Stimulated activated CD8-positive, alpha-beta memory T cell treated with anti-CD3 and anti-CD28 coated beads, Interleukin-4, amount 100 ng/mL, for 48 hours (primary cell): Measurements from ENCODE around the gene CSF1.
"Not testable (repeated sequence)": the region's sequence is repeated elsewhere in the genome, so short reads cannot be mapped to it uniquely, and the experiment has no call there.

Source experiments
- DNase-seq: peaks from one replicate; pipeline ENCODE4 v3.0.0-alpha.2; 2020

The CSF1 gene

DNA sequence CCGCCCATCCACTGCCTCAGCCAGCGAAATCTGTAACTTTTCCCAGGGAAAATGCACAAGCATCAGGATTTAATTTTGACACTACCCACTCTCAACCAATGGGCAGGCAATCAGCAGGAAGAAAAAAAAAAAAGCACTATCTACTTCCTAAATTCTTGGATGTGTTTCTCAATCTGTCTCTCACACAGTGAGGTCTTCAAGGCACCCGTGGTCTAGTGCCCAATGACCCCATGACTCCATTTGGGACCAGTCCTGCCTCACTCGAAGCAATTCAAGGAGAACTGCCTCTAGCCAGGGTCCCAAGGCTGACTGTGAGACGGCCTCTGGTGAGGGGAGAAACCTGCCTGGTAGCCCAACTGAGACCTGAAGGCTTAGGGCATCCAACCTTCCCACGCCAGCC lies 35.9 kb downstream of the CSF1 start:
- no peak for DNase-seq

DNA sequence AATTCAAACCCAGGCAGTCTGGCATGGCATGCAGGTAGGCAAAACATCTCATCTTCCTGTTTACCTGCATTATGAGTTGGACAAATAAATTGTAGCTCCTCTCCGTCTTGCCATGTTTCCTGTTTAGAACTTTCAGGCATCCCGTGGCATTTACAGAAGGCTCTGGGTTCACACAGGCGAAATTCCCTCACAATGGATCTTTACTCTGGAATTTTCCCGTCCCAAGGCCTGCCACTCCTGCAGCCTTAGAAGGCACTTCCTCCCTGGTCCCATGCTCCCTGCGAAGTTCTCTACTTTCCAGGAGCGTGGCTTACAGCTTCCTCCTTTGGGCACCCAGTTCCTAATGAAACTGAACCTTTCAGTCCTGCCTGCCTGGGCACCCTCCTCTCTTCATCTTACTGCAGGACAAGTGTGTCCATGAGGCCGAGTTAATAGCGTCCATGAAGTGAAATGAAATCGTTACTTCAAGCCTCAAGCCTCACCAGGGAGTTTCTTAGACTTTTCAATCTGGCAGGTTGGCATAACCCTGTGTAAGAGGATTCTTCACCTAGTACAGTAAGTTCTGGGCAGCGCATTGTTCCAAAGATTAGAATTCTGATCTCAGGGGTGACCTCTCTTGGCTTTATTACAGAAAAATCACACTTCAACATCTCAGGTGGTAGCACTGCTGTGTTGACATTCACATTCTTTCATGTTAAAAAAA lies 37.1 kb downstream of the CSF1 start:
- no peak for DNase-seq

DNA sequence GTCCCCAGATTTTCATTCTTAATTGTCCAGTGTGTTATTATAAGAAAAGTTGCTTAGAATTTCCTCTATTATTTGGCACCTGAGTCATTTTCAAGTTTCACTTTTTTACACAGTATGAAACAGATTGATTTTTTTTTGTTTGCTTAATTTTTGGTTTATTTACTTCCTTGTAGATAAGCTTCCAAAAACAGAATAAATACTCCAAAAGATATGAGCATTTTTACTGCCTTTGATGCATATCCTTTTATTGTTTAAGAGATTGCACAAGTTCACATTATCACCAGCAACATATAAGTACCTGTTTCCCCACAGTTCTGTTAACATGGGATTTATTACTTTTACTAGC lies 37.6 kb downstream of the CSF1 start:
- DNase-seq: no peak

DNA sequence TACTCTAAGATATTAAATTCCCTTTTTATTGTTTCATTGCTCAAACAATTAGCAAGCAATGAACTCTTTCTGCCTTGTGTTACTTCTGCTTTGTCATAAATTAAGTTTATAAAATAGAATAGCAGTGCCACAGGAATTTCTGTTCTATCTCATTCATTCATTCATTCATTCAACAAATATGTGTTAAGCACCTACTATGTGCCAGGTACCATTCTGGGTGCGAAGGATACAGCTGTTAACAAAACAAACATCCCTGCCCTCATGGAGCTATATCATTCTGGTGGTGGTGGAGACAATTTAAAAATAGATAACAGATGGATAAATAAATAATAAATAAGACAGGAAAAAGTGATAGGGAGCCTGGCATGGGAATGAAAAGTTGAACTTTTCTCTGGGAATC lies 39.4 kb downstream of the CSF1 start:
- DNase-seq: no peak

DNA sequence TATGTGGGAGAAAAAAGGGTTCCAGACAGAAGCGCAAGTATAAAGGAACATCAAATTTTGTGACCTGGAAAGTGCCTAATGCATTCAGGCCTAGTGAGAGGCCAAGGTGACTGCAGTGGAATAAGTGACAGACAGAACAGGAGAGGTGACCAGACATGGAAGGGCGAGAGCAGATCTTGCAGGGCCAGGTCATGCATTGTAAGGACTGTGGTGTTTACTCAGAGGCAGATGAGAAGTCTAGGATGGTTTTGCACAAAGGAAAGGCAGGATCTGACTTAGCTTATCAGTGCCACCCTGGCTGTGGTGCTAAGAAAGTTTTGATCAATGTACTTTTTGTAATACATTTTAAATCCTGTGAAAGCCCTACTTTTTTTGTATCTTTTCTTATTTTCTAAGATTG lies 39.9 kb downstream of the CSF1 start:
- no peak for DNase-seq

DNA sequence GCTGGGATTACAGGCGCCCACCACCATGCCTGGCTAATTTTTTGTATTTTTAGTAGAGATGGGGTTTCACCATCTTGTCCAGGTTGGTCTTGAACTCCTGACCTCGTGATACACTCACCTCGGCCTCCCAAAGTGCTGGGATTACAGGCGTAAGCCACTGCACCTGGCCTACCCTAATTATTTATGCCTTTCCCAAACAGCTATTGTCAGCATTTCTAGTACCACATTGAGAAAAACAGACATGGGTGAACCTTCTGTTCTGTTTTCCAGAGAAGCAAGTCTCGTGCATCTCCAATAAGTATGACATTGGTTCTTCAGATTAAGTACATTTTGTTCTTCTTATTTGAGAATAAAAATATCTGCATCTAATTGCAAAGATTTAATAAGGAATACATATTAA lies 40.9 kb downstream of the CSF1 start:
- DNase-seq: not testable (repeated sequence)

DNA sequence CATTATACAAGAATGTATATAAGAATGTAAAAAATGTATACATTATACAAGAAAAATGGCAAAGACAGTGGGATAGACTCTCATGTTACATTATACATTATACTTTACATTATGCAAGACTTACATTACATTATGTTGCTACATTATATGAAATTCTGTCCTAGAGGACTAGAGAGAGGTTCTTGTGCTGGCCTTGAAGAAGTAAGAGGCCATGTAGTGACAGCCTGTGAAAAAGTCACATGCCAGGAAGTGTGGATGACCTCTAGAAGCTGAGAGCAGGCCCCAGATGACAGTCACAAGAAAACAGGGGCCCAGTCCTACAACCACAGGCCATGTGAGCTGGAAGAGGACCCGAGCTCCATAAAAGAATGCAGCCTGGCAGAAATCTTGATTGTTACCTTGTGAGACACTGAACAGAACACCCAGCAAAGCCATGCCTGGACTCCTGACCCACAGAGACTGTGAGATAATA lies 43.4 kb downstream of the CSF1 start:
- DNase-seq: no peak

DNA sequence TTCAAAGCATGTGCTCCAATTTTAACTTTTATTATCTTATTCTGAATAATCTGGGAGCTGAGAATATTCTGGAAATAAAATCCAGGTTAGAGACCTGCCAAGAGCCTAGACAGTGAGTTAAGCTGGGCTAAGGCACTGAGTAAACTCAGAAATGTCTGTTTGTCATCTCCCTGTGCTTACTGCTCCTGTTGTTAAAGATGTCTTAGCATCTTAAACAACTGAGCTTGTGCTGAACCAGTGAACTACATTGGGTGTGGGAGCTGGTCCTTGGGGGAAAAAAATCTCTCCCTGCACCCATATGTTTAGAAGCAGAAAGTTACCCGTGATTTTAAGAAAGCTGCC lies 49.0 kb downstream of the CSF1 start:
- no peak for DNase-seq

DNA sequence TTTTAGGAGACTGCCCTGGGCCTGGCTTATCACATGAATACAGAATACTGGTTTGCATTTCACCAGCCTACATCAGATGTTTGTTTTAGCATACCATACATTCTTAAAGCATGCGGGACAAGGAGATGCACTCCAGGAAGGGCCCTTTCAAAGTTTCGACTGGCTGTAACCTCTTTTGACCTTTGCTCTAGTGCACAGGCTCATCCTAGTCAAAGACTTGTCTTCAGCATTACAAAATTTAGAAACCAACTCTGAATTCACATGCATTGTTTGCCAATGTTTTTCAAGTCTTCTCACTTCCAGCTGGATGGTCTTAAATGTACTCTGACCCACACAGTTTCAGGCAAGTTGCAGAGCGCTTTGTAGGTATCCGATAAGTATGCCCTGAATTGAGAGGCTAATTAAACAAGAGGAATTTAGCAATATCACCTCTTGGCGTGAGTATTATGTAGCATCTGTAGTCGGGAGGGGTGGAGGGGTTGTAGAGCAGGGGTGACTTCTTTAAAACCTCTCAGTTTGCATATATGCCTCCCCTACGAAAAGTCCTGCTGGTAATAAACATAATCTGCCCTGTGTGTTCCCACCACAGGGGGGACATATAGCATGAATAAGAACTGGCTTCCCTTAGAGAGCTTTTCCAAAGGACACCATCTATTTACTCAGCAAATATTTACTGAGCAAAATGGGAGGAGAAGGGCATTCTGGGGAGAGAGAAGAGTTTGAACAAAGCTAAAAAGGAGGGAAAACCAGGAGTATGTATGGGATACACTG lies 49.5 kb downstream of the CSF1 start:
- no peak for DNase-seq

DNA sequence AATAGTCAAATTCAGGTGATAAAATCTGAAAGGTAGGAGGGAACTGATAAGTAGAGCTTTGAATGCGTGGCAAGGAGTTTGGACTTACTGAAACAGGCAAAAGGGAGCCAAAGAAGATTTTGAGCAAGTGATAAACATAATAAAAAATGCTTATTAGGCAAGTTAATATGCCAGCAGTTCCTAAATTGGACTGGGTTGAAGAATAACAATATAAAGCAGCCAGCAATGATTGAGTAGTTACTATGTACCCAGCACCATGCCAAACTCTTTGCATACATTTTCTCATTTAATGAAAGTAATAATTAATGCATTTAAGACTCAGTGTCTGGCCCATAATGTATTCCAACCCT lies 50.1 kb downstream of the CSF1 start:
- DNase-seq: no peak

DNA sequence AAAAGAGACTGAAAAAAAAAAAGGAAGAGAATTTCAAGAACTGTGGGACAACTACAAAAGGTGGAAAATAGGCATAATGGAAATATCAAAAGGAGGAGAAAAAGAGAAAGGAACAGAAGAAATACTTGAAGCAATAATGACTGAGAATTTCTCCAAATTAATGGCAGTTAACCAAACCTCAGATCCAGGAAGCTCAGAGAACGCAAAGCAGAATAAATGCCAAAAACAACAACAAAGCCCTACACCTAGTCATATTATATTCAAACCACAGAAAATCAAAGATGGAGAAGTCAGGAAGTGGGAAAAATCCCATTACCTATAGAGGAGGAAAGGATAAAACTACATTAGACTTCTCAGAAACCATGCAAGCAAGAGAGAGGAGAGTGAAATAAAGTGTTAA lies 53.2 kb downstream of the CSF1 start:
- no peak for DNase-seq

DNA sequence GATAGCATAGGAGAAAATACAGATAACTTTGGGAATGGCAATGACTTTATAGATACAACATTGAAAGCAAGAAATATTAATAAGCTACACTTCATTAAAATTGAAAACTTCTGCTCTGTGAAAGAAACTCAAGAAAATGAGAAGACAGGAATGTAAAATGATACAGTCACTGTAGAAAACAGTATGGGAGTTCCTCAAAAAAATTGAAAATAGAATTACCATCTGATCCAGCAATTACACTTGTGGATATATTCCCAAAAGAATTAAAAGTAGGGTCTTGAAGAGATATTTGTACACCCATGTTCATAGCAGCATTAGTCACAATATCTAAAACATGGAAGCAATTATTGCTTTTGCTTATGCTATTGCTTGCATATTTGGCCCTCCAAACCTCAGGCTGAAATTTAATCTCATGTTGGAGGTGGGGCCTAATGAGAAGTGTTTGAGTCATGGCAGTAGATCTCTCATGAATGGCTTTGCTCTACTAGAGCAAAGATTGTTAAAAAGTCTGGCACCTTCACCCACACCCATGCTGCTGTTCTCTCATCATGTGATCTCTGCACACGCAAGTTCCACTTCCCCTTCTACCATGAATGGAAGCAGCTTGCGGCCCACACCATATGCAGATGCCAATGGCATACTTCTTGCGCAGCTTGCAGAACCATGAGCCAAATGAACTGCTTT lies 58.6 kb downstream of the CSF1 start:
- no peak for DNase-seq

DNA sequence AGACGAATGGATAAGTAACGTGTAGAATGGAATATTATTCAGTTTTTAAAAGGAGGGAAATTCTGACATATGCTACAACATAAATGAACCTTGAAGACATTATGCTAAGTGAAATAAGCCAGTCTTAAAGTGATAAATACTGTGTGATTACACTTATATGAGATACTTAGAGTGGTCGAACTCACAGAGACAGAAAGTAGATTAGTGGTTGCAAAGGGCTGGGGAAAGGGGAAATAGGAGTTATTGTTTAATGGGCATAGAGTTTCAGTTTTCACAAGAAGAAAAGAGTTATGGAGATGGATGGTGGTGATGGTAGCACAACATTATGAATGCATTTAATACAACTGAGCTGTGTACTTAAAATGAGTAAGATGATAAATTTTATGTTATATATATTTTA lies 59.3 kb downstream of the CSF1 start:
- DNase-seq: no peak

DNA sequence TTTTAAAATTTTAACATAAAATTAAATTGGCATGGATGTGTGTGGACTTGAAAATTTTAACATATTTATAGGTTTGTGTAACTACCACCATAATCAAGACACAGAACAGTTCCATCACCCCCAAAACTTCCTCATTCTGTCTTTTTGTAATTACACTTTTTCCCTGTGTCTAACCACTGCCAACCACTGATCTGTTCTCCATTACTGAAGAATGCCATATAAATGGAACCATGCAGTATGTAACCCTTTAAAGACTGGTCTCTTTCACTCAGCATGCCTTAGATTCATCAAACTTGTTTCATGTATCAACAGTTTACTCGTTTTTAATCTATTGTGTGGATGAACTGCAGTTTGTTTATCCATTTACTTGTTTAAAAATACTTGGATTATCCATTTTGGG lies 60.9 kb downstream of the CSF1 start:
- no peak for DNase-seq

DNA sequence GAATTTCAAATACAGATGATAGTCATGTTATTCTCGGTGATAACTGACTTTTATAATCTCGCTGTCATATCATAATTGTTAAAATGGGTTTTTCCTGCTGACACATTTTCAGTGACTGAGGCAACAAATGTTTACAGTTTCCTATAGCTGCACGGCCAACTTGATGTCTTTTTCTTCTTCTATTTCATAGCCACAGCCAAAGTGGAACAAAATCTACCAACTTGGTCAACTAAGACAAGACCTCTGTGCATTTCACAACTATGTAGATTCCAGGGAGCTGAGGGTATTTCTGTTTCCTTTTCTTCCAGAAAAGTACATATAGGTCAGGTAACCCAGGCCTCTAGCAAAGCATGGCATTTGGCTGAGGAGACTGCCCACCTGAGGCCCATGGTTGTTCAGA lies 63.5 kb downstream of the CSF1 start:
- no peak for DNase-seq

DNA sequence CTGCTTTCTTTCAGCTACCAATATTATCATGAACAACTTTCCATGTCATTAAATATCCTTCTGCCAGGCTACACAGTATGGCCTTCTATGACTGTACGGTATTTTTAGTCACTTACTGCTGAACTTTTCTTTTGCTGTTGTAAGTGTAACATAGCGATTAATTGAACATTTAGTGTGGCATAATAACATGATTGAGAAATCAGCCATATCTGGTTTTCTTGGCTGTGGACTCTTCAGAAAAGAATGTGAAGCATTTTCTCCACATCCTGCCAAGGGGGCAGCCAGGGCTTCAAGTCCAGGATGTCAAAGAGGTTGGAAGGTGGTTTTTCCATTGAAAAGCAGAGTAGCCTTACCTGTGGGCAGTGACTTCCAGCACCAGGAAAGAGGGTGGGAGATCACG lies 65.1 kb downstream of the CSF1 start:
- DNase-seq: no peak

DNA sequence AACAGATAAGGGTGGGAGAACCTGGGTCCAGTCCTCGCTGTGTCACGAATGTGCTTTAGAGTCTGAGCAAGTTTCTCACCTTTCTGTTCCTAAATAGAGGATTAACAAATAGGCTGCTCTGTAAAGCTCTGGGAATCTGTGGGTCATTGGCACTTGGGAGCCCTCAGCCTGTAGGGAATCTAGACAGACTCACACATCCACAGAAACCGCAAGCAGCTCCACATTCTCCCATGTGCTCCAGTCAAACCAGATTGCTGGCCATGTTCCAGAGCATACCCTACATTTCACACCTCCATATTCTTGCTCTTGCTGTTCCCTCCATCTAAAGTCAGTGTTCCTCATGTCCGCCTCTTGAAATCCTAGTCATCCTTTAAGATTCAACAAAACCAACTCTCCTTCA lies 66.1 kb downstream of the CSF1 start:
- no peak for DNase-seq

DNA sequence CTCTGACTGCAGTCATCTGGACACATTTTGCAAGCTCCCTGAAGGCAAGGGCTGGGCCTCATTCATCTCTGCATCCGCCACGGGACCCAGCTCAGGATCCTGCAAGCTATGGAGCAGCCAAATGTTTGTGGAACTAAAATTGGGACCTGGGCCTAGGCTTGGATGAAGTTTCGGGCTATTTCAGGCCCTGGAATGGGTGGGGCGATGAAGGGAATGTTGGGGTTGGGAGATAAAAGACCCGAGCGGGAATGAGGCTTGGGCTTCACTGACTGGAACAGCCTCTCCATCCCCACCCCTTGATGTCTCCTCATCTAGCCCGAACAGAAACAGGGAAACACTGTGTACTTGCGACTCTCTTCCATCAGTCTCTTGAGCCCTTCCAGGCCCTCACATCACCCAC lies 66.6 kb downstream of the CSF1 start:
- DNase-seq: no peak

DNA sequence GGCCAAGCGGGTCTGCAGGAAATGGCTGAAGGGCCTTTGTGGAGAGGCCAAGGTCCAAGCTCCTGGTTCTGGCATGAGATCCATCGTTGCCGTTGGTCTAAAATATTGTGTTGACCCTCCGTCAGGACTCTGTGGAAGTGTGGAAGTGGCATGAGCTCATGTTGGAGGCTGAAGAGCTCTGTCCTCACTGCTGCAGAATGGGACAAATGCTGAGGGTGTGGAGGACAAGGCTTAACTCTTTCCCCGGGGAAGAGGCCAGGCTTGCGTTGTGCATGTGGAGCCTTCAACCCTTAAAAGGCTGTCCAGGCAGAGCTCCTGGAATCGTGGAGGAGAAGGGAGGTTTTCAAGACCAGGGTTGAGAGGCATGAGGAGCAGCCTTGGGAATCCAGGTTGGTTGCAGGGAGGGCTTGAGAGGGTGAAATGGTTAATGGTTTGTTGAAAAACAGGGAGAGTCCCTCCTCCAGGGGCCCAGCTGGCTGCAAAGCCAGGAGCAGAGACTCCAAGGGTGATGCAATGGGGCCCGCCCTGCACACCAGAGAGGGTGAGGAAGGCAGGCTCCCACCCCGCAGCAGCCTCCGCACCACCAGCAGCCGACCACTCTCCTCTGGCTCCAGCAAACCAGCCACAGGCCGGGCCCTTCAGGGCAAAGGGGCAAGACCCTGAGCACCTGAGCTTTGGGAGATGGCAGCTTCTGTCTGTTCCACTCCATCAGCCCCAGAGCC lies 67.2 kb downstream of the CSF1 start:
- DNase-seq: no peak

DNA sequence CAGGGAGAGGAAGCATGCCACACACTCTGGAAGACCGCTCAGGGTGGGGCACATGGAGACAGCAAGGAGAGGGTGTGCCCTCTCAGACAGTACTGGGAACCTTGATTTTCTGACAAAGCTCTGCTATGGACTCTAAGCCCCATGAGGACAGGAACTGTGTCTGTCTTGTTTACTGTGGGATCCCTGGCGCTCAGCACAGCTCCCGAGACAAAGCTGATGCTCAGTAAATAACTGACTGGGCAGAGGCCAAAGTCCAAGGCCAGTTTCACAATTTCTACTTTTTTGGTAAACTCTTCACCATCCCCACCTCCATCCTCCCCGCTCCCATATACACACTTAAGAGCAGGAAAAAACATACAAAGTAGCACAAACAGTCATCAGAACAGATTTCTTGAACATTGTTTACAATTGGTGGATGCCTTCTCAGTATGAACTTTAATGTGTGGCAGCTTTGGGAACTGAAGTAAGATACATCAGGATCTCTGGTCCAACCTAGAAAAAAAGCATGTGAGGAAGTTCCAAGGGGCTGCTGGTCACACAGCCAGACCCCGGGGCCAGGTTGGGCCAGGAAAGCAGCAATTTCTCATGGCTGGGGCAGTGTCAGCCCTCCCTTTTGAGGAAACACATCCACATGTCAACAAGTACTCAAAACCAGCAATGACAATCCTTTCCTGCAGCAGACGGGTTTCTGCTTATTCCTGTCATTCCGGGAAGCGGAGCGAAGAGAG lies 68.3 kb downstream of the CSF1 start:
- no peak for DNase-seq

DNA sequence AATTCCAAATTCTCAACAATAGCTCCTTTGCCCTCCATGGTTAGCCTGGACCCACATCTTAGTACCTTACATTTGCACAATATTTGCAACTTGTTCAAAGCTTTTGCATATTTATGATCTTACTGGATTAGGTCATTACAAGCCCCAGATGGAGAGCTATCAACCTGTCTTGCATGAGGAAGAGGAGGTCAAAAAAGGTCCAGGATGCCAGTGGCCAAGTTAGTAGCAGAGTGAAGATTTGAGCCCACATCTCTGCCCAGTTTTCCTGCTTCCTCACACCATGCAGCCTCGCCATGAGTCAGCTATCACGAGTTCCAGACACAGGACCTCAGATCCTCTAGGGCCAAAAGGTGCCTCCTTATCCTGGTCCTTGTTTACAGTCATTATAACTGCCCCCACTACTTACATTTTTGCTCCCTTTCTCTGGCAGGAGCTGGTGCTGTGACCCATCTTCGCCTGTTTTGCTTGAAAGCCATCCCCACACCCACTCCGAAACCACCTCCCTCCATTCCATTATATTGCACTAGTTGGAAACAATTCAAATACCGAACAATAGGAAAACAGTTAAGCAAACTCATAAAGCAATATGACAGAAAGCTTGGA lies 68.9 kb downstream of the CSF1 start:
- no peak for DNase-seq
